8988T (cell line): ENCODE measurements around the gene TMEM132D.

Experiments used
- DNase-seq: peaks from one replicate; pipeline ENCODE4 v3.0.0; 2011

TMEM132D gene

DNA sequence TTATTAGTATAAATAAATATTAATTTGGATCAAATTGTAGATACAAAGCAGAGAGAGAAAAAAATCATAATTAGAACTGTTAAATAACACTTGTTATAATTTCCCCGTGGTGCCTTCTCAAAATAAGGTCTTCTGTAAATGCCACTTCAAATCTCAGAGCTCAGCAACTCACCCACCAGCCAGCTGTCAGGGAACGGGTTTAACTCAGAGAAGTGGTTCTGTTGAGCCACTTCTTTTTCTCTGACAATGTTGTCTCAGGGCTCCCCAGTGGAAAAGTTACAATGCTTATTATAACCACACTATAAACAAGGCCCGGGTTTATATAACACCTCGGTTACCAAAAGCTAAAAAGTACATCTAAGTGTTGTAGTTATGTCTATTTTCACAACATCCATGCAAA is 598.0 kb downstream of the TMEM132D start:
- DNase-seq = no peak

- no peak for DNase-seq
Observed at GRCh38 chr12:129304529-129304928, 599.3 kb downstream of the TMEM132D start.

GRCh38 chr12:129300011-129300410 is 603.8 kb downstream of the TMEM132D start:
- no peak for DNase-seq

DNA sequence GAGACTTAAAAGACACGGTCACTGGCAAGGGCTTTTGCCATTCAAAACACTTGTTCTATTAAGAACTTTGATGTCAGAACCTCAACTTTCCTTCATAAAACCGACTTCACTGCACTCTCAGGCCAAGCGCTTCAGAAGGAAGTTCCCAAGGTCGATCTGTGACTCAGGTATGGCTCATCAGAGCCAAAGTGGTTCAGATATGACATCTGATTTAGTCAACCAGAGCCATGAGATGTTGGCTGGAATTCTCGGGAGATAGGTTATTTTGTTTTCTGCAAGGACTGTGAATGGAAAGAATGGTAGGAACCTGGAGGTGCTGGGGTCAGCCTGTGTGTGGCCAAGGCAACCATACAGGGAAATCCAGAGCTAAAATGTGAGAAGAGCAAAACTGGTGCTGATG is 604.9 kb downstream of the TMEM132D start:
- DNase-seq = no peak

DNA sequence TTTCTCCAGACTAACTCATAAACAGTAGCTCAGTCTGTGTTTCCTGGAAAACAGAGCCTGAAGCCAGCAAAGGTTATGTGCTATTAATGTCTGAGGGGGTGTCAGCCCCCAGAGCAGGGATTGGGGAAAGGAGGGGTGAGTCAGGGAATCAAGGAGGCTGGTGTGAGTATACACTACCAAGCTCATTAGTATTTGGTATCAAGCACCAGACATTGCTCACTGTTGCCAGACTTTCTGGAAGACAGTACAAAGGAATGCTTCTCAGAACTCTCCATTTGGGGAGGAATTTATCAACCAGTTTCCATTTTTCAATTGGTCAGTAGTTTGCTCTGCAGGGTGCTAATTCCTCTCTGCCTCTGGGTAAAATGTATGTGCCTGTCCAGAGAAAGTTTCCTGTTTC is 607.2 kb downstream of the TMEM132D start:
- no peak for DNase-seq

DNA sequence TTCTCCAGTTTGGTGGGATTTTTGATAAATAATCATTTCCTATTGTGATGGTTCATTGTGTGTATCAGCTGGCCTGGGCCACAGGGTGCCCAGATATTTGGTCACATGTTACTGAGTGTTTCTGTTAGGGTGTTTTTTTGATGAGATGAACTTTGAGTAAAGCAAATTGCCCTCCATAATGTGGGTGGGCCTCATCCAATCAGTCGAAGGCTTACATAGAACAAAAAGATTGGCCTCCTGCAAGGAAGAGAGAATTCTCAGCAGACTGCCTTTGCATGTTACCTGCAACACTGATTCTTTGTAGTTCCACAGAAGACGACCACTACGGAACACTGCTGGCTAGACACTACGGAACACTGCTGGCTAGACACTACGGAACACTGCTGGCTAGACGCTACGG is 609.0 kb downstream of the TMEM132D start:
- DNase-seq = no peak

DNA sequence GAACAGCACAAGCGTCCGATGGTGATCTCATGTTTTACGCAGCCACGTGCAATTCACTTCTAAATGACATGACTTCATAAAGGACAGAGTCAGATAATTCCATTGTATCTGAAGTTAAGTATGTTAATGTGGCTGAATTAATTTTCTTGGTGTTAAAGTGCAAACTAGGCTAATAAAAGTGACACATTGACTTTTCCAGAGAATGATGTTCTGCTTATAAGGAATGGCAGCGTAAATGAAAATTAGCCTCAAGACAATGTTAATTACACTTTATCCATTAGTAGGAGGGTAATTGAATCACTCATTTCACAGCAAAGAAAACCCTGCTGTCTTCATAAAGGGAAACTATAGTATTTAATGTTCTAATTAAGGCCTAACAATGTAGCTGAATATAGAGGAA is 624.1 kb downstream of the TMEM132D start:
- DNase-seq = no peak

- DNase-seq = no peak
Observed at GRCh38 chr12:129276361-129277060, 627.3 kb downstream of the TMEM132D start.

DNA sequence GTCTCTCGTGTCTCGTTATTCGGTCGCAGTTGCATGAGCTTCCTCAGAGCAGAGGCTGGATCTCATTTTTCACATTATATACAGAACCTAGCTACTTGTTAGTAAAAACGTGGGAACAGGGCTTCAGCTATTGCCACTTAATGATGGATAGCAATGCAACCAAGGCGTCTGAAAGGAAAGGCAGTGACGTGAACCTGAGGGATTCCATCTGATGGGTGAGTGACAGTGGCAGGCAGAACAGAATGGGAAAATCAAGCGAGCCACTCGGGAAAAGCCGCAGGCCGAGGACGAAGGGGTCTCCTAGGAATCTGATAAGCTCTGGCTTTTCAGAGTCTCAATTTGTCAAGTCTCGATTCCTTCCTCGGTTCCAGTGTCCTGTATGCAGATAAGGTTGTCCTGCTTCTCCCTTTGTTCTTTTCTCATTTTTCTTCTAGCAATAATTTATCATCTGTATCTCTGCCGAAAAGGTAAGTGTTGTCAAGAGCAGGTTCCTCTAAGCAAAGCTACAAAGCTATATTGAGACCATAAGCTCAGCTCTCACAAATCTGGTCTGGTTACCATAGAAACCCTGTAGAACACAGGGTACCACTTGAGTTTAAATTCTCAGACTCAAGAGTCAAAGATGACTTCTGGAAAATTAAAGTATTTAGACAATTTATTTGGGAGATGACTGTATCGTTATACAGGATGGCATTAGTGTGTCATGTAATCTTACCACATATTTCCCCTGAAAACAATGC is 633.9 kb downstream of the TMEM132D start:
- no peak for DNase-seq

- DNase-seq = no peak
Observed at GRCh38 chr12:129258781-129259318, 645.0 kb downstream of the TMEM132D start.

GRCh38 chr12:129257524-129257923 is 646.3 kb downstream of the TMEM132D start:
- DNase-seq = no peak

DNA sequence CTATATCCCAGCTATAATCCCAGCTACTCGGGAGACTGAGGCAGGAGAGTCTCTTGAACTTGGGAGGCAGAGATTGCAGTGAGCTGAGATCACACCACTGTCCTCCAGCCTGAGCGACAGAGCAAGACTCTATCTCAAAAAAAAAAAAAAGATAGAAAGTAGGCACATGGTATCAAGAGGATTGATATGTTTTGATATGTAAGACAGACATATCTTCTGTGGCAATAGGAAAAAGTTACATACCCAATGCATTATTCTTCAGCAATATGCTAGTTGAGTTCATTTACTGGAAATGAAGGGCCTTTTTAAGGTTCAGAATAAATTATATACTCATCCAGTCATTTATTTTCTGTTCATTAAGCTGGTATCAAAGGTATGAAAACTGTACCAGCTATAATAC is 657.2 kb downstream of the TMEM132D start:
- no peak for DNase-seq

- no peak for DNase-seq
Observed at GRCh38 chr12:129245769-129246168, 658.1 kb downstream of the TMEM132D start.

DNA sequence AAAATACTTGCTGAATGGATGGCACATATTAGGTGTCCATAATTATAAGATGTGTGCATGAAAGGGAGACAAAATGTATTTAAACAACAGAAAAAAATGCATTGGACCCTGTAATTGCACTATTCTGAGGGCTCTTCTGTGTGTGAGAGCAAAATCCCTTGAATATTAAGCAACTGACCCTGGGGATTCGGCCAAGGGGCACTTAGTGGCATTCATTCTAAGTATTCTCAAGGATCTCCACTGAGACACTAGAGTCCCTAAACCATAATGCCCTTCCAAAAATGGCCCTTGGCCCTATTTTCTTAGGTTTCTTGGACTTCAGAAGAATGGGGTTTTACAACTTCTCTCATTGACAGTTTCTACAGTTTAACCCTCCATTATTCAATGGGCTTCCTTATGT is 662.0 kb downstream of the TMEM132D start:
- DNase-seq = no peak

DNA sequence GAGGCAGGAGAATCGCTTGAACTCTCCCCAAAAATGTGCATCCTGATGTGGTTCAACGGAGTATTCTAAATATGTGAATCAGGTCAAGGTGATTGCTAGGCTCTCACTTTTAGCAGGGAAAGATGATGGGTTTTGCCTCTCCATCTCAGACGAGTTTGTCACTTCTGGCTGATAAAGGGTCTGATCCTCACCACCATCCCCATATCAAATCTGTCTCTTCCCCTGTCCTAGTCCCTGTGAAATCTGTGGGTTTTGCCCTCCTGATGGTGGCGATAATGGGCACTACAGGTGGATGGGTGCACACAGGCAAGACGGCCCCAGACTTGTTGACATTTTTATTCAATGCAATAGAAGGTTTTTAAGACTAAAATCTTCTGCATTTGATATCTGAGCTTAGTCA is 665.9 kb downstream of the TMEM132D start:
- DNase-seq = no peak

DNA sequence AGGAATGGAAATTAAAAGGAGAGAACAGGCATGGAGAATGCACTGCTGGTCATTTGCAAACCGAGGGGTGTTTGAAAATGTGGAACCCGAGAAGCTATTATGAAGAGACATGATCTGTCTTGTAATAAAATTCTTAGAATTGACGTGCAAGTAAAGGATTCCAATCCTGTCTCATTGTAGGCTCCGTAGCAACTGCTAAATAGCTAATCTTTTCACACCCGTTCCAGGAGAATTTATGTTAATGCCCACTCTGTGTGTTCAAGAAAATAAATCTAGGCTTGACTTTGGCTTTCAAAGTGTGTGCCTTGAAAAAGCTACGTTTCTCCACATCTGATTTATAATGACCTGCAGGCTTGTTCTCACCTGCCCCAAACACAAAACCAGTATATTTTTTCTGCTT is 669.6 kb downstream of the TMEM132D start:
- no peak for DNase-seq

- no peak for DNase-seq
Observed at GRCh38 chr12:129231491-129231890, 672.3 kb downstream of the TMEM132D start.

DNA sequence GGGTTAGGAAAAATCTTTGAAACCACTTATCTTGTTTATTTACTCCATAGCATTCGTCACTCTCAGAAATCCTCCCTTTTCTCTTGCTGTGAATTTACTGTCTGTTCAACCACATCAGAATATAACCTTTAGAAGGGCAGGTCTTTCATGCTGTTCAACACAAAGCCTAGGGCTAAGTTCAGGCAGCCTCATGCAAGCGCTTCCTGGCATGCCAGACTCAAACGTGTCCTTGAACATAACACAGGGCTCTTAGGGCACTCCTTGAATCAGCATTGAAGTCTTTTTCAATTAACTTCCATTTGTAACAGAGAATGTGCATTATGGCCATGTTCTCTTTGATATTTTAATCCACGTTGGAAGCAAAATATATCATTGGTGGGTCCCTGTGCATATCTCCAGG is 672.8 kb downstream of the TMEM132D start:
- no peak for DNase-seq

DNA sequence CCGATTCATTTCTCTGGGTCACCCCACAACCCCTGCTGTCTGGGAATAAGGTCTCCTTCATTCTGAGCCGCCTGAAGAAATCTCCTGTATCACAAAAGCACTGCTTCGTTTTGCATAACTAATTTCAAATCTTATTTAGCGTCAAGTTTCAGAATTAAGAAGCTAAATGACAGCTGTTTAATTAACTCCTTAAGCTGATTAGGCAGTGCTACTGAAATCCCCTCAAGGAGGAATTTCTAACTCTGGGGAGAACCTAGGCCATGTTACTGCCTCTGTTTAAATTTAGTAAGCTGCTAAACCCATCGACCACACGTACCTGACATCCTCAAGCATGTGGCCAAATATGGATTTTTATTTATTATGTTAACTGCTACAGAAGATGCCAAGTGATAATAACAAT is 677.0 kb downstream of the TMEM132D start:
- no peak for DNase-seq

DNA sequence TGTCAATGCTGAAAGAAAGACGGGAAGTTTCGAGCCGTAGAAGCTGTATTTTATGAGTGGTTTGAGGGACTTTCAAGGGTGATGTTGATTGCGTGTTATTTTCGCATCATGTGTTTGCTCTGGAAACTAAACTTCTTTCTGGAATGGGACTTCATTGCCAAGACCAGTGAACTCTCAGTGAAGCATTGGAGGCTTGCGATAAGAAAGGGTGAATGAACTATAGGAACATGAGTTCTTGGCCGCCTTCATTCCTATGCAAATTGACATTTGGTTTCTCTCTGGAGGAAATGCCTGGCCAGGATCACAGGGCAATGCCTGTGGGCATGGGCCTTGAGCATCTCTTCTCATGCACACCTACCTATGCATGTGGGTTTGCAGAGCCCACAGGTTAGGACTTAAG is 677.8 kb downstream of the TMEM132D start:
- DNase-seq = no peak

- DNase-seq = no peak
Observed at GRCh38 chr12:129215556-129215955, 688.3 kb downstream of the TMEM132D start.

GRCh38 chr12:129213551-129213950 is 690.3 kb downstream of the TMEM132D start:
- no peak for DNase-seq

DNA sequence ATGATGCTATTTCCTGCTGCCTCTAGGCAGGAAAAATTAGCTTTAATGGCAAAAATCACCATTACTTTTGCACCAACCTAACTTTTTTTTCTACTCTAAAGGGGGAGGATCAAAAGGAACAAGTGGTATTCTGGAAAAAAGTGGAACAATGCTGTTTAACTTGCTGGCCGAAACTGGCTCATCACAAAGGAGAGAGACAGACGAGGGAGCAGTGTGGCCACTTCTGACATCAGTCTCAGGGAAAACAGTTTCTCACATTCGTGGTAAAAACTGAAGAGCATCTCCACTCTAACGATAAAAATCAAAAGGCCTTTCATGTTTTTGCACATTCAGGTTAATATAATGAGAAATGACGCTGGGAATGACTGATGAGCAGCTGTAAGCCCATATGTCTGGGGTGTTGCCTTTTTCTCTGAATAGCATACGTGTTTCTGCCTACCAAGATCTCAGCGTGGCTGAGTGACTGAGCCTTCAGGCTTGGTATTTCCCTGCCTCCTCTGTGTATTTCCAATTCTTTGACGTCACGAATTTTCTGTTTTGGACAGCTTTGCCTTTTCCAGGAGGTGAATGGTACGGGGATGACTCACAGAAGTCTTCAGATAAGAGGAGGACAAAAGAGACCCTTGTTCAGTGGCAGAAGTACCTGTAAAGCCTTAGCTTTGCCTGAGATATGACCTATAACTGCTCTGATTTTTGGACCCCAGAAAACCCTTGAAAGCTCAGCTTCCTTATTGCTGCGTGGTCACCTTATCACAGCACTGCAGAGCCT is 691.8 kb downstream of the TMEM132D start:
- no peak for DNase-seq

- DNase-seq = no peak
Observed at GRCh38 chr12:129208566-129208965, 695.3 kb downstream of the TMEM132D start.
